Measurements from ENCODE around the gene TNPO1.

DNA sequence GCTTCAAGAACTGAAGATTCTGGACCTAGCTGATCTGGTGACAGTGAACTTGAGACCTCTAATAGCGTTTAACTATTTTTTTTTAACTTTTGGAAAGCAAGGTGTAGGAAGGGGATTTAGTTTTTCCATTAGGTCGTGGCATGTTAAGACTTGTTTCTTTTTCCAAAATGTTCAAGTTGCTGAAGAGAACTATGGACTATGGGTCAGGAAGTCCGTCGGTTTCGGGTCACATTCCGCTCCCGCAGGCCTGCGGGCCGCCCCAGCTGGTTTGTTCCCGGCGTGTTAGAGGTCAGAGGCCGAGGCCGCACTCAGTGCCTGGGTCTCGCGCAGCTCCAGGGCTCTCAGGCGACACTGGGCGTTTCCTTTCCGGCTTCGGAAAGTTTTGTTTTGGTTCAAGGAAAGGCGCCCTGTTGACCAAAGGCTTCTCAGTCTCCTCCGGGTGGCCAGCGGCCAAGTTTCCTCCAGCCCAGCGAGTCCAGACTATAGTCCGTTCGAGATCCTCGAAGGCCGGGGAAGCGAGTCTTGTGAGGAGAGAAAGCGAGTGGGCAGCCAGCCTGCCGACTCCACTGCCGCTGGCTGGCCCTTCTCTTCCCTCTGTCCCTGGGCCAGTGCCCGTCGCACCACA lies 138.8 kb downstream of the TNPO1 start:
- TF ChIP-seq EZH2 (IDR thresholded peaks at IDR 0.05; ENCODE audit: insufficient read depth, poor library complexity, severe bottlenecking) (no peak), EZH2phosphoT487 (IDR thresholded peaks at IDR 0.05; ENCODE audit: insufficient read depth, low read depth) (no peak)

Data from GM23248 (cell line).